ENCODE data around the gene USP46. TPM values are rescaled to one million over a fixed set of nuclear protein-coding genes. Genes with fewer than 3 reads are reported as not detected.

USP46 gene
- 7.2 and 12.2 TPM in 2 replicates for total RNA-seq

GRCh38 chr4:52659001-52659721, at the start of gene USP46:
Gene USP46 (minus strand): TSS chr4:52659301. CDS start chr4:52659150, 151 bp downstream.

Other genes with a start within 250 kb of the USP46 start
- 2.7 and 4.2 TPM in 2 replicates for gene ERVMER34-1, start 92.1 kb upstream of the USP46 start, total RNA-seq
- gene RASL11B, start 203.0 kb upstream of the USP46 start, total RNA-seq, result 1.5 and 3.1 TPM in 2 replicates